Measurements from ENCODE around the gene HABP4. TPM values are rescaled to one million over a fixed set of nuclear protein-coding genes. Genes with fewer than 3 reads are reported as not detected.

Gene HABP4
- total RNA-seq, 2 experiments from 2014 or later: 13.1 to 14.1 TPM

DNA sequence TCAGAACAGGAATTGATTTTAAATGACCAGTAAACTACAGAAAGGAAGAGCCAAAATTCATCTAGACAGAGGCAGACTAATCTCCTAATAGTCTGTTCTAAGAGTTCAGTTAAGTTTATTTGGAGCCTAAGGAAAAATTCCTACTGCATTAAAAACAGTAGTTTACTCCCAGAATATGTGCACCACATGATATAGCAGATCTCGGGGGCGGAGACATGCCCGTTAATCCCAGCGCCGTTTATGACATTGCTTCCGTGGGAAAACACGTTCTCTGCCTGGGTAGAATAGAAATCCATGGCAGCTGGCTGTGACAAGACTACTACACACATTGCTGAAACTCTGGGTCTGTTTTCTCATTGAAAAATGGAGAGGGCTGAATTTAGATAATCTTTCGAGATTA lies 11.4 kb downstream of the HABP4 start:
- POLR2A ChIA-PET: no interaction called here
- Mint-ChIP-seq H3K4me3 (no peak overlapping the region), H3K4me1 (peaks cover 8% of the 10 kb centered on the region), H3K36me3 (ENCODE audit: low read depth) (peaks cover 17% of the 10 kb centered on the region), H3K27me3 (no peaks in the 10 kb centered on the region), H3K27ac (no peak overlapping the region), H3K9me3 (no peaks in the 10 kb centered on the region)
- CTCF ChIA-PET: interaction anchor here (1.0 kb wide), 1 partner anchor 19 kb away, joined by 3 read pairs; no protein-coding TSS in a partner anchor
- DNase-seq: no peak

DNA sequence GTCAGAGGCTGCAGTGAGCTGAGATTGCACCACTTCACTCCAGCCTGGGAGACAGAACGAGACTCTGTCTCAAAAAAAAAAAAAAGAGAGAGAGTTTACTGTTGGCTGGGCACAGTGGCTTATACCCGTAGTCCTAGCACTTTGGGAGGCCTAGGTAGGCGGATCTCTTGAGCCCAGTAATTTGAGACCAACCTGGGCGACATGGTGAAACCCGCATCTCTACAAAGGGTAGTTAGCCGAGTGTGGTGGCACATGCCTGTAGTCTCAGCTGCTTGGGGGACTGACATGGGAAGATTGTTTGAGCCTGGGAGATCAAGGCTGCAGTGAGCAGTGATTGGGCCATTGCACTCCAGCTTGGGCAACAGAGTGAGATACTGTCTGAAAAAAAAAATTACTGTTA lies 12.6 kb downstream of the HABP4 start:
- POLR2A ChIA-PET: interaction anchor here (0.7 kb wide), 1 partner anchor 11 kb away, joined by 3 read pairs; no protein-coding TSS in a partner anchor
- CTCF ChIA-PET: no interaction called here
- no peak for DNase-seq
- H3K36me3 Mint-ChIP-seq (ENCODE audit: low read depth): peaks cover 21% of the 10 kb centered on the region
- H3K27me3 Mint-ChIP-seq: no peaks in the 10 kb centered on the region
- no peak overlapping the region for H3K4me3 Mint-ChIP-seq
- no peaks in the 10 kb centered on the region for H3K9me3 Mint-ChIP-seq
- peaks cover 8% of the 10 kb centered on the region for H3K4me1 Mint-ChIP-seq
- no peak overlapping the region for H3K27ac Mint-ChIP-seq

DNA sequence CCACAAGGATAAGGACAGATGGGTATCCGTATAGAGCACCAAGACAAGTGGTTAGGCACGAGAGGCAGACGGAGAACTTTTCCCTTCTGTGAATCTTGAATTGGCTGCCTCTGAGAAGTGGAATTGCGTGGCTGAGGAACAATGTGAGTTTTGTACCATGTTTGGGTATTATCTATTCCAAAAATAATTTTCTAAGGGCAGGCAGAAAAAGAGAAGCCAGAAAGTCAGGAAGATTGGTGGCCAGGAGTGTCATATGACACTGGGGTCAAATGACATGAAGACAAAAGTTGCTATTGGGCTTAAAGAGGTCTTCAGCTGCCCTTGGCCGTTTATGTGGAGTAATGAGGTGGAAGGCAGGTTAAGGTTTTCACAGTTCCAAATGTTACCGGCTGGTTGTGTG lies 14.5 kb downstream of the HABP4 start:
- Mint-ChIP-seq H3K4me1 (peaks cover 2% of the 10 kb centered on the region), H3K36me3 (ENCODE audit: low read depth) (peaks cover 20% of the 10 kb centered on the region), H3K27me3 (no peaks in the 10 kb centered on the region), H3K27ac (no peak overlapping the region), H3K9me3 (no peaks in the 10 kb centered on the region), H3K4me3 (no peak overlapping the region)
- no peak for DNase-seq
- CTCF ChIA-PET: no interaction called here
- POLR2A ChIA-PET: no interaction called here

DNA sequence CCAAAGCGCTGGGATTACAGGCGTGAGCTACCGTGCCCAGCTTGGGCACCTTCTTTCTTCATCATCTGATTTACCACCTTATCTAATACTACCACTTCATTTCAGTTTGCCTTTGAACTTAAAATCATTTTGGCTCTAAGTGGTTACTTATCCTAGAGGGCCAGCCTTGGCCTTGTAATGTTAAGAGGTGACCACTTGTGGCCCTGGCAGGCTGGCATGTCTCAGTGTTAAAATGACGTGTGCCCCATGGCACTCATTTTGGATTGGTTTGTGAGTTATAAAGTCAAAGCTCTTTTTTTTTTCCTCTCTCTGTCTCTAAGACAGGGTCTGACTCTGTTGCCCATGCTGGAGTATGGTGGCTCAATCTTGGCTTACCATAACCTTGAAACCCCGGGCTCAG lies 17.8 kb downstream of the HABP4 start:
- H3K27me3 Mint-ChIP-seq: no peaks in the 10 kb centered on the region
- H3K4me3 Mint-ChIP-seq: no peak overlapping the region
- H3K27ac Mint-ChIP-seq: no peak overlapping the region
- no peak for DNase-seq
- ChIA-PET POLR2A (no interaction called here), CTCF (no interaction called here)
- no peaks in the 10 kb centered on the region for H3K4me1 Mint-ChIP-seq
- H3K9me3 Mint-ChIP-seq: no peaks in the 10 kb centered on the region
- peaks cover 25% of the 10 kb centered on the region for H3K36me3 Mint-ChIP-seq (ENCODE audit: low read depth)

DNA sequence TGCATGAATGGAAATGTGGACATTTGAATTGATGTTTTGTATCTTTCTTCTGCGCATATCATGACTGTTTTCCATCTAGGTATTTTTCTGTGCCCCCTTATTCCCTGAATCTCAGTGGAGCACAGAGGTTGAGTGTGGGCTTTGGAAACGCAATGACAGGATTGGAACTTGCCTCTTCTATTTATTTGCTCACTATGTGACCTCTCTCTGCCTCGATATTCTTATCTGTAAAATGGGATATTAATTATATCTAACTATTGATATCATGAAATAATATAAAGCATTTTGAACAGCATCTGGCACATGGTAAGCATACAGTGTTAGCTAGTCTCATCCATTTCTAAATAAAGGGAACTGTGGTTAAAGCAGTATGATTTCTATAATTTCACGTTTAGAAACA lies 26.0 kb downstream of the HABP4 start:
- Mint-ChIP-seq H3K27me3 (no peaks in the 10 kb centered on the region), H3K36me3 (ENCODE audit: low read depth) (peaks cover 13% of the 10 kb centered on the region), H3K27ac (no peak overlapping the region), H3K4me1 (peaks cover 28% of the 10 kb centered on the region), H3K9me3 (no peaks in the 10 kb centered on the region), H3K4me3 (no peak overlapping the region)
- ChIA-PET POLR2A (interaction anchor here (0.6 kb wide), 1 partner anchor 54 kb away, joined by 3 read pairs; no protein-coding TSS in a partner anchor), CTCF (no interaction called here)
- no peak for DNase-seq

DNA sequence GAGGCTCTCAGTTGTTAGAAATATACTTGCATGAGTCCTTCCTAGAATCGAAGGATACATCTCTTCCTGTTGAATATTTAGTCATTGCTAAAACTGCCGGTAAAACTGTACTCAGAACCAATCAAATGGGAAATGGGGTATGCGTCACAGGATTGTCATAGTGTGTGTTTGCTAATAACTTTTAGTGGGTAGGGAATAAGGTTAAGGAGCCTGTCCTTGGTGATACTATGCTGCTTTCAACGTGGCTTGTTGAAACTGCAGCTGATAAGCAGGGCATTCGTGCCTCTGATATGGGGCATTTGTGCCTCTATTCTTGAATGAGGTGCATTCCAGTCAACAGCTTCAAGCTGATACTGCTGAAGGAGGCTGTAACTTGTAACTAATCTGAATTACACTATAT lies 26.6 kb downstream of the HABP4 start:
- H3K9me3 Mint-ChIP-seq: no peaks in the 10 kb centered on the region
- CTCF ChIA-PET: interaction anchor here (0.7 kb wide), 1 partner anchor 13 kb away, joined by 3 read pairs; no protein-coding TSS in a partner anchor
- H3K4me1 Mint-ChIP-seq: peaks cover 28% of the 10 kb centered on the region
- DNase-seq: no peak
- H3K4me3 Mint-ChIP-seq: no peak overlapping the region
- H3K27me3 Mint-ChIP-seq: no peaks in the 10 kb centered on the region
- peak overlapping the region; percentile 23 for H3K27ac Mint-ChIP-seq
- peaks cover 10% of the 10 kb centered on the region for H3K36me3 Mint-ChIP-seq (ENCODE audit: low read depth)
- POLR2A ChIA-PET: no interaction called here

DNA sequence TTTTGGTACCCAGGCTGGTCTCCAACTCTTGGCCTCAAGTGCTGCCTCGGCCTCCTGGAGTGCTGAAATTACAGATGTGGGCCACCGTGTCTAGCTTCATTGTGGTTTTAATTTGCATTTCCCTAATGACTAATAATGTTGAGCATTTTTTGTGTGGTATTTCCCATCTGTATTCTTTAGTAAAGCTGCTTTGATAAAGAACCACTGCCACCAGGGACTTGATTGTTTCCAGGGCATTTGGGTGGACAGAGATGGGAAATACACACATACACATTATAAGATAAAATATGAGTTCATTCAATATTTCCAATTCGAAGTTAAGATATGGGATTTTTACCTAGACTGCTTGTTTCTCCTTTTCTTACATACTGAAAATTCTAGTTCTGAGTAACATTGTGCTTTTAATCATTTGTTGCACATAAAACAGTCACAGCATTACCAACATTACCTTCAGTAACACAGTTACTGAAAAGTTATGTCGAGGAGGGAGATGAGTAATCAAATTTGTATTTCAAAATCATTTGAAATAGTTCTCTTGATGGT lies 28.9 kb downstream of the HABP4 start:
- no peaks in the 10 kb centered on the region for H3K9me3 Mint-ChIP-seq
- peaks cover 42% of the 10 kb centered on the region for H3K4me1 Mint-ChIP-seq
- no peak overlapping the region for H3K4me3 Mint-ChIP-seq
- H3K36me3 Mint-ChIP-seq (ENCODE audit: low read depth): peaks cover 13% of the 10 kb centered on the region
- no peaks in the 10 kb centered on the region for H3K27me3 Mint-ChIP-seq
- peak overlapping the region; percentile 47 for H3K27ac Mint-ChIP-seq
- ChIA-PET POLR2A (interaction anchor here (1.2 to 1.9 kb wide), 2 partner anchors 59 to 79 kb away, joined by 4 read pairs; no protein-coding TSS in a partner anchor), CTCF (interaction anchor here (0.9 kb wide), 1 partner anchor 375 kb away, joined by 3 read pairs; the partner anchor contains the start of gene ZNF782)
- DNase-seq: peak; percentile 32

DNA sequence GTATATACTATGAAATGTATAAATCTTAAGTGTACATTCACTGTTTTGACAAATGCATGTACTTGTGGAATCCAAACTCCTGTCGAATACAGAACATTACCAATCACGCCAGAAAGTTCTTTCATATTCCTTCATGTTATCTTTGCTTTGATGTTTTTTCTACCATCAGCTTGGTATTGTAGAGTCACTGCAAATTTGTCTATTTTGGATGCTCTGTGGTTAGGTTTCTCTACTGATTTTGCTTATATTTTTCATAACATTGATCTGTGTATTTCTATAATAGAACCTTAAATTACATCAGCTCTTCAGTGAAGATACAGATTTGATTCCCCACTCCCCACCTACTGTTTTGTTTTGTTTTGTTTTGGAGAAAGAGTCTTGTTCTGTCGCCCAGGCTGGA lies 30.8 kb downstream of the HABP4 start:
- Mint-ChIP-seq H3K9me3 (no peaks in the 10 kb centered on the region), H3K27me3 (no peaks in the 10 kb centered on the region), H3K36me3 (ENCODE audit: low read depth) (peaks cover 21% of the 10 kb centered on the region), H3K4me1 (peaks cover 58% of the 10 kb centered on the region), H3K4me3 (no peak overlapping the region), H3K27ac (no peak overlapping the region)
- ChIA-PET CTCF (no interaction called here), POLR2A (no interaction called here)
- no peak for DNase-seq

DNA sequence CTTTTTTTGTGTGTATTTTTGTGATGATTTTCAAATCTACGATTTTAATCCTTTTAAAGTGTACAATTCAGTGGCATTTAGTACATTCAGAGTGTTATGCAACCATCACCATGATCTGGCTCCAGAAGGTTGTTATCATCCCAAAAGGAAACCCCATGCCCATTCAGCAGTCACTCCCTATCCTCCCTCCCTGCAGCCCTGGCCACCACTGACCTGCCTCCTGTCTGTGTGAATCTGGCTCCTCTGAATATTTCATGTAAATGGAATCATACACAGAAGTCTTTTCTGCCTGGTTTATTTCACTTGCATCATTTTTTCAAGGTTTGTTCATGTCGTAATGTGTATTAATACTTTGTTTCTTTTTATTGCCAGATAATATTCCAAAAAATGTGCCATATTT lies 32.5 kb downstream of the HABP4 start:
- ChIA-PET CTCF (no interaction called here), POLR2A (no interaction called here)
- Mint-ChIP-seq H3K27me3 (no peaks in the 10 kb centered on the region), H3K27ac (no peak overlapping the region), H3K4me1 (peaks cover 50% of the 10 kb centered on the region), H3K4me3 (no peak overlapping the region), H3K36me3 (ENCODE audit: low read depth) (peaks cover 22% of the 10 kb centered on the region), H3K9me3 (no peaks in the 10 kb centered on the region)
- no peak for DNase-seq

- Mint-ChIP-seq H3K36me3 (ENCODE audit: low read depth) (peaks cover 22% of the 10 kb centered on the region), H3K27me3 (no peaks in the 10 kb centered on the region), H3K9me3 (no peaks in the 10 kb centered on the region), H3K27ac (no peak overlapping the region), H3K4me1 (peaks cover 45% of the 10 kb centered on the region), H3K4me3 (no peak overlapping the region)
- CTCF ChIA-PET: no interaction called here
- POLR2A ChIA-PET: no interaction called here
- DNase-seq: no peak
Observed at GRCh38 chr9:96483197-96483596, 33.2 kb downstream of the HABP4 start.

- no peak overlapping the region for H3K27ac Mint-ChIP-seq
- H3K4me1 Mint-ChIP-seq: peaks cover 38% of the 10 kb centered on the region
- no peaks in the 10 kb centered on the region for H3K27me3 Mint-ChIP-seq
- CTCF ChIA-PET: no interaction called here
- POLR2A ChIA-PET: no interaction called here
- no peak for DNase-seq
- peaks cover 26% of the 10 kb centered on the region for H3K36me3 Mint-ChIP-seq (ENCODE audit: low read depth)
- H3K4me3 Mint-ChIP-seq: no peak overlapping the region
- no peaks in the 10 kb centered on the region for H3K9me3 Mint-ChIP-seq
Observed at GRCh38 chr9:96483733-96484390, 33.9 kb downstream of the HABP4 start.

- ChIA-PET POLR2A (no interaction called here), CTCF (no interaction called here)
- Mint-ChIP-seq H3K9me3 (no peaks in the 10 kb centered on the region), H3K36me3 (ENCODE audit: low read depth) (peaks cover 29% of the 10 kb centered on the region), H3K27me3 (no peaks in the 10 kb centered on the region), H3K27ac (peak overlapping the region; percentile 52), H3K4me3 (no peak overlapping the region), H3K4me1 (peaks cover 36% of the 10 kb centered on the region)
- no peak for DNase-seq
Observed at GRCh38 chr9:96484521-96484931, 34.6 kb downstream of the HABP4 start.

GRCh38 chr9:96485280-96485679 lies 35.3 kb downstream of the HABP4 start:
- ChIA-PET POLR2A (interaction anchor here (1.1 kb wide), 1 partner anchor 34 kb away, joined by 3 read pairs; no protein-coding TSS in a partner anchor), CTCF (no interaction called here)
- Mint-ChIP-seq H3K4me3 (no peak overlapping the region), H3K36me3 (ENCODE audit: low read depth) (peaks cover 34% of the 10 kb centered on the region), H3K9me3 (no peaks in the 10 kb centered on the region), H3K27ac (no peak overlapping the region), H3K27me3 (no peaks in the 10 kb centered on the region), H3K4me1 (peaks cover 32% of the 10 kb centered on the region)
- DNase-seq: no peak

Measured in activated CD4-positive, alpha-beta memory T cell treated with anti-CD3 and anti-CD28 coated beads, Interleukin-2, amount 10 ng/mL, durations not matched to agents 7 days and 5 days (primary cell).